ENCODE measurements around the gene TIMMDC1. TPM values are rescaled to one million over a fixed set of nuclear protein-coding genes. Genes with fewer than 3 reads are reported as not detected.

TIMMDC1 gene
- total and polyA plus RNA-seq, 9 of the 15 experiments (the other 6 are each of a cell fraction or from before 2014, with no cell fraction given): 62.1 to 226 (median 86.6) TPM

DNA sequence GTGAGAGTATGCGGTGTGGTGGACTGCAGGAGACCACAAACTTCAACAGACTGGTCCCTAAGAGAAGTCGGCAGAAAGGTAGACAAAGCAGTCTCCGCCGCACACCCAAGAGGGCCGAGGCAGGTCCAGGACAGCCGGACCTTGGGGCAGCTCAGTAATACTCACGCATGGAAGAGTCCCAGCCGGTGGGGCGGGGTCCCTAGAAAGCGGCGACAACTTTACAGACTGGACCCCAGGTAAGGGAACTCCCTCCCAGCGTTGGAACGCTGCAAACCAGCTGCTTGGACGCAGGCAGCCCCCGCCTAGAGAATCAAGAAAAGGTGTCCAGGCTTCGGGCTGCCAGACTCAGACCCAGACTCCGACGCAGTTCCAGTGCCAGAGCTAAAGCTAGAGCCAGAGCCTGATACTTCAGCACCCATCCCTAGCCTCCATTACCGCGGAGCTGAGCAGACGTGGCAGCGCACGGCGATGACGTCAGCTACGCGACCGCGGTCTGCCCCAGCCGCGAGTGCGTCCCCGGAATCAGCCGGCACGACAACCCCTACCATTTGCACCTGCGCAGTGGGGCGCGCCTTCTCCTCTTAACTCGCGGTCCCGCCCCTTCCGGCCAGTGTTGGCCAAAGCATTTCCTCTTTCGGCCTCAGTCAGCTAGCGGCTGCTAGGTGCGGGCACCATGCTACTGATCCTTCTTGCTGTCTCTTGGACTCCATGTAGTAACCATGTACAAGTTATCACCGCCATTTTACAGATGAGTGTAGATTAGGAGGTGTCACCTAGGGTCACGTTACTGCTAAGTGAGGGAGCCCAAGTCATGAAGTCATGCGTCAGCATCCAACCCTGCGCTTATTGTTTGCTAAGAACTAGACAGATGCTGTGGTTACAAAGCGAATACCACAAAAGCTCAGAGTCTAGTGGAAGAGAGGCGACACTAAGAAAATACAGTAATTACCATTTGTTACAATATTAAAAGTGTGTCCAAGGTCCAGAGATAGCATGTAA is 34.9 kb upstream of the TIMMDC1 start, which contains the start of gene TMEM39A (continued):
- TF ChIP-seq, protein P1, sequence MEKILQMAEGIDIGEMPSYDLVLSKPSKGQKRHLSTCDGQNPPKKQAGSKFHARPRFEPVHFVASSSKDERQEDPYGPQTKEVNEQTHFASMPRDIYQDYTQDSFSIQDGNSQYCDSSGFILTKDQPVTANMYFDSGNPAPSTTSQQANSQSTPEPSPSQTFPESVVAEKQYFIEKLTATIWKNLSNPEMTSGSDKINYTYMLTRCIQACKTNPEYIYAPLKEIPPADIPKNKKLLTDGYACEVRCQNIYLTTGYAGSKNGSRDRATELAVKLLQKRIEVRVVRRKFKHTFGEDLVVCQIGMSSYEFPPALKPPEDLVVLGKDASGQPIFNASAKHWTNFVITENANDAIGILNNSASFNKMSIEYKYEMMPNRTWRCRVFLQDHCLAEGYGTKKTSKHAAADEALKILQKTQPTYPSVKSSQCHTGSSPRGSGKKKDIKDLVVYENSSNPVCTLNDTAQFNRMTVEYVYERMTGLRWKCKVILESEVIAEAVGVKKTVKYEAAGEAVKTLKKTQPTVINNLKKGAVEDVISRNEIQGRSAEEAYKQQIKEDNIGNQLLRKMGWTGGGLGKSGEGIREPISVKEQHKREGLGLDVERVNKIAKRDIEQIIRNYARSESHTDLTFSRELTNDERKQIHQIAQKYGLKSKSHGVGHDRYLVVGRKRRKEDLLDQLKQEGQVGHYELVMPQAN (IDR thresholded peaks at IDR 0.05; ENCODE audit: borderline replicate concordance): 0 out of 2 replicates have a peak, but pooled peaks have one; percentile 60
- TF ChIP-seq TSC22D4 (tag; IDR thresholded peaks at IDR 0.05) (no peak), NFIC (IDR thresholded peaks at IDR 0.05) (0 out of 2 replicates have a peak, but pooled peaks have one; percentile 10), EWSR1 (IDR thresholded peaks at IDR 0.05; ENCODE audit: borderline replicate concordance, low read depth, partially characterized antibody) (no peak), TBL1XR1 (IDR thresholded peaks at IDR 0.05; ENCODE audit: low read length in 2 of 2) (peak in 1 of 2 experiments; percentile 85; a peak in 2 of 4 replicates), TAF9B (IDR thresholded peaks at IDR 0.05; ENCODE audit: partially characterized antibody) (peak; percentile 85), TAF1 (IDR thresholded peaks at IDR 0.05; ENCODE audit: control insufficient read depth, extremely low read depth, insufficient read depth, low read length, severe bottlenecking) (peak; percentile 94), TAF15 (IDR thresholded peaks at IDR 0.05; ENCODE audit: low read depth, low read length) (no peak), LCOR (CRISPR knock-in tag; IDR thresholded peaks at IDR 0.05) (peak; percentile 70; the same call in 1 of the 2 replicates), NFE2L1 (tag; IDR thresholded peaks at IDR 0.05; ENCODE audit: borderline replicate concordance, low read depth) (no peak), PTRF (tag; IDR thresholded peaks at IDR 0.05) (no peak), RB1 (IDR thresholded peaks at IDR 0.05; ENCODE audit: low read depth) (peak; percentile 63; the same call in 1 of the 2 replicates), POLR2A (conservative IDR thresholded peaks at IDR 0.05) (peak; percentile 96), MEIS2 (IDR thresholded peaks at IDR 0.05; ENCODE audit: partially characterized antibody) (peak; percentile 47)
- TF ChIP-seq, protein P2, sequence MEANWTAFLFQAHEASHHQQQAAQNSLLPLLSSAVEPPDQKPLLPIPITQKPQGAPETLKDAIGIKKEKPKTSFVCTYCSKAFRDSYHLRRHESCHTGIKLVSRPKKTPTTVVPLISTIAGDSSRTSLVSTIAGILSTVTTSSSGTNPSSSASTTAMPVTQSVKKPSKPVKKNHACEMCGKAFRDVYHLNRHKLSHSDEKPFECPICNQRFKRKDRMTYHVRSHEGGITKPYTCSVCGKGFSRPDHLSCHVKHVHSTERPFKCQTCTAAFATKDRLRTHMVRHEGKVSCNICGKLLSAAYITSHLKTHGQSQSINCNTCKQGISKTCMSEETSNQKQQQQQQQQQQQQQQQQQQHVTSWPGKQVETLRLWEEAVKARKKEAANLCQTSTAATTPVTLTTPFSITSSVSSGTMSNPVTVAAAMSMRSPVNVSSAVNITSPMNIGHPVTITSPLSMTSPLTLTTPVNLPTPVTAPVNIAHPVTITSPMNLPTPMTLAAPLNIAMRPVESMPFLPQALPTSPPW (CRISPR knock-in tag; IDR thresholded peaks at IDR 0.05): peak; percentile 91
- TF ChIP-seq, protein P3, sequence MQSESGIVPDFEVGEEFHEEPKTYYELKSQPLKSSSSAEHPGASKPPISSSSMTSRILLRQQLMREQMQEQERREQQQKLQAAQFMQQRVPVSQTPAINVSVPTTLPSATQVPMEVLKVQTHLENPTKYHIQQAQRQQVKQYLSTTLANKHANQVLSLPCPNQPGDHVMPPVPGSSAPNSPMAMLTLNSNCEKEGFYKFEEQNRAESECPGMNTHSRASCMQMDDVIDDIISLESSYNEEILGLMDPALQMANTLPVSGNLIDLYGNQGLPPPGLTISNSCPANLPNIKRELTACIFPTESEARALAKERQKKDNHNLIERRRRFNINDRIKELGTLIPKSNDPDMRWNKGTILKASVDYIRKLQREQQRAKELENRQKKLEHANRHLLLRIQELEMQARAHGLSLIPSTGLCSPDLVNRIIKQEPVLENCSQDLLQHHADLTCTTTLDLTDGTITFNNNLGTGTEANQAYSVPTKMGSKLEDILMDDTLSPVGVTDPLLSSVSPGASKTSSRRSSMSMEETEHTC (IDR thresholded peaks at IDR 0.05): peak; percentile 19; the same call in 1 of the 2 replicates
- TF ChIP-seq, protein P4, sequence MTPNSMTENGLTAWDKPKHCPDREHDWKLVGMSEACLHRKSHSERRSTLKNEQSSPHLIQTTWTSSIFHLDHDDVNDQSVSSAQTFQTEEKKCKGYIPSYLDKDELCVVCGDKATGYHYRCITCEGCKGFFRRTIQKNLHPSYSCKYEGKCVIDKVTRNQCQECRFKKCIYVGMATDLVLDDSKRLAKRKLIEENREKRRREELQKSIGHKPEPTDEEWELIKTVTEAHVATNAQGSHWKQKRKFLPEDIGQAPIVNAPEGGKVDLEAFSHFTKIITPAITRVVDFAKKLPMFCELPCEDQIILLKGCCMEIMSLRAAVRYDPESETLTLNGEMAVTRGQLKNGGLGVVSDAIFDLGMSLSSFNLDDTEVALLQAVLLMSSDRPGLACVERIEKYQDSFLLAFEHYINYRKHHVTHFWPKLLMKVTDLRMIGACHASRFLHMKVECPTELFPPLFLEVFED (CRISPR knock-in tag; conservative IDR thresholded peaks at IDR 0.05): no peak
- TF ChIP-seq, protein P5, sequence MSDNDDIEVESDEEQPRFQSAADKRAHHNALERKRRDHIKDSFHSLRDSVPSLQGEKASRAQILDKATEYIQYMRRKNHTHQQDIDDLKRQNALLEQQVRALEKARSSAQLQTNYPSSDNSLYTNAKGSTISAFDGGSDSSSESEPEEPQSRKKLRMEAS (CRISPR knock-in tag; IDR thresholded peaks at IDR 0.05): peak; percentile 75
- TF ChIP-seq, protein P6, sequence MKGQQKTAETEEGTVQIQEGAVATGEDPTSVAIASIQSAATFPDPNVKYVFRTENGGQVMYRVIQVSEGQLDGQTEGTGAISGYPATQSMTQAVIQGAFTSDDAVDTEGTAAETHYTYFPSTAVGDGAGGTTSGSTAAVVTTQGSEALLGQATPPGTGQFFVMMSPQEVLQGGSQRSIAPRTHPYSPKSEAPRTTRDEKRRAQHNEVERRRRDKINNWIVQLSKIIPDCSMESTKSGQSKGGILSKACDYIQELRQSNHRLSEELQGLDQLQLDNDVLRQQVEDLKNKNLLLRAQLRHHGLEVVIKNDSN (CRISPR knock-in tag; IDR thresholded peaks at IDR 0.05): peak; percentile 19; the same call in 1 of the 2 replicates
